Neural progenitor cell (in vitro differentiated cells): ENCODE results near the gene POLR1G.
A peak's percentile ranks its signal among the peaks of the same experiment; 100 is the strongest.

Experiments
- EZH2 ChIP-seq: fragments of 200-600 bp; sonication (generic); IDR thresholded peaks from 2 replicates; pipeline ENCODE4 v1.6.1; 2017; ENCODE audit warnings: antibody characterized with exemption, mild to moderate bottlenecking, moderate library complexity
- EZH2phosphoT487 ChIP-seq: fragments of 200-600 bp; sonication (generic); IDR thresholded peaks from 2 replicates; pipeline ENCODE4 v1.6.1; 2017; ENCODE audit warnings: antibody characterized with exemption
- TF ChIP-seq, protein P1 (sequence below): fragments of 200-600 bp; sonication (generic); IDR thresholded peaks from 2 replicates; pipeline ENCODE4 v1.5.1; 2017; ENCODE audit warnings: antibody characterized with exemption, mild to moderate bottlenecking

DNA sequence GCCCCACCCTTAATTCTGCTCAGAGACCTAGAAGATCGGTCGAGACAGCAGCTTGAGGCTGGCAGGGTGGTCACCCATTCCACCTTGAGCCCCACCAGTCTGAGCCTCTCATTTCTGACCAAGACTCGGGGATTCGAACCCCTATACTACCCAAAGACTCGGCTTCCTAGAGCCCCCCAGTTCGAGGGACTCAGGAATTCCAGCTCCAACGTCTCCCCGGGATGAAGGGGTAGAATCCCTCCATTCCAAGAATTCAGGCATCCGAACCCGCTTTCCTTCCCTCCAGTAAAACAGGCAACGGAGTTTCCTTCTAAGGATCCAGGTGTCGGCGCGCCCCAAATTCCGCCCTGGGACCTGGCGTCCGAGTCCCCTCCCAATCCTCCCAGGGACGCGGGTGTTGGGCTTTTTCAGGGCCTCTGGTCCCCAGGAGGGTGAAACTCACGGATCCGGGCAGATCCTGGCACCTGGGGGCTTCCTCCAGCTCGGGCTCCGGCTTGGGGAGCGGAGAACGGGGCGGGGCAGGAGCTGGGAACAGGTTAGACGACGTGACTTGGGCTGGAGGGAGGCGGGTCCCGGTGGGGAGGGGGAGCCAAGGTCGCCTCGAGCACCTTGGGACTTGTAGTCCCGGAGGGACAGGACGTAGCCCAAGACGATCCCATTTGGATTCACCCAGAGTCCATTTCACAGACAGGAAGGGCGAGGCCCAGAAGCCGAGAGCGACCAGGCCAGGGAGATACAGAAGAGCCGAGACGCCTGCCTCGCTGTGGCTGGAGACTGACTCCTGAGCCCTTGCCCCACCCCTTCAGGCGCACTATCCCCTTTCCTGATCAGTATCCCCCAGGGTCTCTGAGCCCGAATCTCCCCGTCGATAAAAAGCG lies 1.6 kb upstream of the POLR1G start, which contains the start of gene PPP1R13L:
- TF ChIP-seq, protein P1, sequence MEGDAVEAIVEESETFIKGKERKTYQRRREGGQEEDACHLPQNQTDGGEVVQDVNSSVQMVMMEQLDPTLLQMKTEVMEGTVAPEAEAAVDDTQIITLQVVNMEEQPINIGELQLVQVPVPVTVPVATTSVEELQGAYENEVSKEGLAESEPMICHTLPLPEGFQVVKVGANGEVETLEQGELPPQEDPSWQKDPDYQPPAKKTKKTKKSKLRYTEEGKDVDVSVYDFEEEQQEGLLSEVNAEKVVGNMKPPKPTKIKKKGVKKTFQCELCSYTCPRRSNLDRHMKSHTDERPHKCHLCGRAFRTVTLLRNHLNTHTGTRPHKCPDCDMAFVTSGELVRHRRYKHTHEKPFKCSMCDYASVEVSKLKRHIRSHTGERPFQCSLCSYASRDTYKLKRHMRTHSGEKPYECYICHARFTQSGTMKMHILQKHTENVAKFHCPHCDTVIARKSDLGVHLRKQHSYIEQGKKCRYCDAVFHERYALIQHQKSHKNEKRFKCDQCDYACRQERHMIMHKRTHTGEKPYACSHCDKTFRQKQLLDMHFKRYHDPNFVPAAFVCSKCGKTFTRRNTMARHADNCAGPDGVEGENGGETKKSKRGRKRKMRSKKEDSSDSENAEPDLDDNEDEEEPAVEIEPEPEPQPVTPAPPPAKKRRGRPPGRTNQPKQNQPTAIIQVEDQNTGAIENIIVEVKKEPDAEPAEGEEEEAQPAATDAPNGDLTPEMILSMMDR: no peak
- TF ChIP-seq EZH2 (peak; percentile 73), EZH2phosphoT487 (no peak)
